GM06990 (cell line): ENCODE measurements around the gene NCDN.

Experiments
- DNase-seq: peaks from one replicate; pipeline ENCODE4 v3.0.0-alpha.2; 2011; ENCODE audit not compliant: insufficient read length; ENCODE audit errors: extremely low read depth
- H3K27me3 ChIP-seq: replicated peaks from 2 replicates; pipeline ENCODE4 v1.6.0; 2011; ENCODE audit warnings: low read length; ENCODE audit not compliant: control insufficient read depth, insufficient read depth
- H3K36me3 ChIP-seq: 2 replicates; pipeline ENCODE4 v1.5.1; 2011; ENCODE audit warnings: low read length; ENCODE audit not compliant: control insufficient read depth, insufficient read depth
- H3K4me3 ChIP-seq: replicated peaks from 2 replicates; pipeline ENCODE4 v1.5.1; 2011; ENCODE audit warnings: low read depth, mild to moderate bottlenecking, control low read depth, low read length
- CTCF ChIP-seq: IDR thresholded peaks from 2 replicates; pipeline ENCODE4 v1.5.1; 2011; ENCODE audit warnings: low read length, control low read depth, mild to moderate bottlenecking, inconsistent platforms; ENCODE audit not compliant: insufficient read depth, poor library complexity, severe bottlenecking

Gene NCDN

GRCh38 chr1:35532497-35533223 is 24.9 kb upstream of the NCDN start:
- peaks cover 8% of the 10 kb centered on the region; the same call in 1 of the 2 replicates for H3K36me3 ChIP-seq
- no peak overlapping the region for H3K4me3 ChIP-seq
- DNase-seq = no peak
- no peak for TF ChIP-seq CTCF
- H3K27me3 ChIP-seq = no peaks in the 10 kb centered on the region

DNA sequence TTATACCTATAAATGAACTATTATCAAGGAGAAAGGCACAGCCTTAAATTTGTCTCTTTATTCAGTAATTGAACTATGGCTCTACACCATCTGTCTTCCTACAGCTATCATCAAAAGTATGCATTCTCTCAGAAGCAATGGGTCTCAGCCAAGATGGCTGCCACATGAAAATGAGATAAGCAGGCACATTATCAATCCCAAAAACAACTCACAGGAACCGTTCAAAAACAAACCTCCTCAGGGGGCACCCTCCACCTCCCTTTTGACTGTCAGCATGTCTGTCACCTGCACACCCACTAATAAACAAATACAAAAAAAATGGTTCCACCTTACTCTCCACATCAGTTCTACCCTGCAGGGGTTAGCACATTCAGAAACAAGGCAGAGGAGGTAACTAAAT is 24.0 kb upstream of the NCDN start:
- H3K27me3 ChIP-seq = no peaks in the 10 kb centered on the region
- H3K4me3 ChIP-seq = no peak overlapping the region
- H3K36me3 ChIP-seq = peaks cover 8% of the 10 kb centered on the region; the same call in 1 of the 2 replicates
- DNase-seq = no peak
- no peak for TF ChIP-seq CTCF

DNA sequence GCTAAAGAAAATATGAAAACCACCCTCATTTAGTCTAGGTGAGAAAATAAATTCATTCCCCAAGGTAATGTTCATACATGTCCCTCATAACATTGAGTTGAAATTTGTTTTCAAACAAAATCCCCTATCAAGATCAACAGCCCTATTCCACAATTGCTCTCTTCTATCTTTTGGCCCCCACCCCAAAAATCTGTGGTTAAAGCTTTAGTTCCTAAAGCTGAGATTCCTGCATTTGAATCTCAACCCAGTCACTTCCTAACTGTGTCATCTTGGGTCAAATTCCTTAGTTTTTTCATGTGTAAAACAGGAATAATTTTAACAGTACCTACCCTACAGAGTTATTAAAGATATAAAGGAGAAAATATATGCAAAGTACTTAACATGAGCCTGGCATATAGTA is 22.4 kb upstream of the NCDN start:
- Histone ChIP-seq H3K4me3 (no peak overlapping the region), H3K27me3 (no peaks in the 10 kb centered on the region), H3K36me3 (peaks cover 8% of the 10 kb centered on the region; the same call in 1 of the 2 replicates)
- TF ChIP-seq CTCF = no peak
- DNase-seq = no peak

DNA sequence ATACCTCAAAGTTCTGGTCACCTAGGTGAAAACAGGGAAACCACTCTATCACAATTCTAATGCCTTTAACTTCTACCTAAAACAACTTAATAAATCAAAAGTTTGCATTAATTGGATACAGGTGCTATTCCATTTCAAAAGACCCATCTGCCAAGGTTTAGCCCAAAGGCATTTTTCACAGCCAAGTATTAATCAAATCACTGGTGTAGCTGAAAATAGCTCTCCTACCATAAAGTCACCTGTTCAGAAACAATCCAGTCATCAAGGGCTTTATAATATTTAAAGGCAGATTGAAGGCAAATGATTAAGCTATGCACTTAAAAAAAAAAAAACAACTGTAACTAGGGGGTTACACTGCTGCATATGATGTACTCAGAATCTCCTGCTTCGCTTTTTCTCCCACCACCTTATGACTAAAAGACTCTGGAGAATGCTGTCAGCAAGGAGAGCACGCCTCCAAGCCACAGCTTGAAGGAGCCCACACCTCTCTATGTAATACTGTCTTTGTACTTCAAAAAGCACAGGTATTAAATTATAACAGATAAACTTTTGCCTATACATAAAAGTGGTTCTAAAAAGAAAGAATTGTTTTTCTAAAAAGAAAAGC is 20.9 kb upstream of the NCDN start:
- Histone ChIP-seq H3K4me3 (no peak overlapping the region), H3K27me3 (no peaks in the 10 kb centered on the region), H3K36me3 (0 out of 2 replicates have a peak, but pooled peaks cover 1% of the 10 kb centered on the region)
- no peak for DNase-seq
- TF ChIP-seq CTCF = no peak

- TF ChIP-seq CTCF = no peak
Measured at GRCh38 chr1:35537806-35538205, 19.8 kb upstream of the NCDN start.

More at GRCh38 chr1:35537806-35538205, 19.8 kb upstream of the NCDN start:
- DNase-seq = no peak
- no peaks in the 10 kb centered on the region for H3K27me3 ChIP-seq
- H3K4me3 ChIP-seq = peak overlapping the region; percentile 39
- H3K36me3 ChIP-seq = 0 out of 2 replicates have a peak, but pooled peaks cover 1% of the 10 kb centered on the region
